Stomach (tissue), 4 donors: Measurements from ENCODE around the gene AXL.

Experiments used
- CTCF ChIP-seq, 7 experiments: fragments of 450-650 bp in 4 of 7; fragments of 200-600 bp in 3 of 7; sonication (generic) in 3 of 7; IDR thresholded peaks; one replicate each; pipeline ENCODE4 v1.5.1; 2016 to 2019; ENCODE audit warnings: antibody characterized with exemption in 7 of 7, control low read depth in 2 of 7, mild to moderate bottlenecking in 1 of 7
- EP300 ChIP-seq: sonication (generic); formaldehyde crosslinking; IDR thresholded peaks from one replicate; pipeline ENCODE4 v1.6.1; 2017; ENCODE audit warnings: antibody characterized with exemption
- POLR2A ChIP-seq, 4 donors: fragments of 450-650 bp; IDR thresholded peaks; one replicate each; pipeline ENCODE4 v1.6.1; 2016; ENCODE audit warnings: antibody characterized with exemption in 4 of 4, control low read depth in 2 of 4, mild to moderate bottlenecking in 1 of 4, moderate library complexity in 1 of 4

DNA sequence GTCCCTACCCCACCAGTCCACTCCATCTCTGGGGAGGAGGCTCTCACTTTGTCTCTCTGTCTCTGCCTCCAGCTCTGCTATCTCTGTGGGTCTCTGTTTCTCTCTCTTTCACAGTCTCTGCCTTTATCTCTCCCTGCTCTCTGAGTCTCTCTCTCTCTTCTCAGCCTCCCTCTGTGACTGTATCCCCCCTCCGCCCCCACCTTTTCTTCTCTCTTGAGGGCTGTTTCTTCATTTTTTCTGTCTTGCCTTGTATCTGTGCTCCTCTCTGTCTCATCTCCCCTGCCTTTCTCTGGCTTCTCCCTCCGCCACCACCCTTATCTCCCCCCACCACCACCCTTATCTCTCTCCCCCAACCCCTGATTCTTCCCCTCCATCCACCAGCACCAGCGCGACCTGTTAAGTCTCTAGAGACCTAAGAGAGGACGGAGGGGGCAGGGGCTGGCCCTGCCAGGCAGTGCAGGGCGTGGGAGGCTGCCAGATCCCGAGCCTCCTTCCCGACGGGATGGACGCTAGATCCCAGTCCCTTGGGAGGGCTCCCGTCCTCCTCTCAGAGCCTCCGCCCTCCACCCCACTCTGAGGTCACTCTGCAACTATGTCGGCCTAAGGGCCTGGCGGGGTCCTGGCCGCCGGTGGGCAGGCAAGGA lies 1.0 kb downstream of the AXL start:
- TF ChIP-seq POLR2A (IDR thresholded peaks at IDR 0.05) (no peak), CTCF (IDR thresholded peaks at IDR 0.05) (no peak), EP300 (no peak)
